K562 (cell line): ENCODE results near the gene TUT4. TPM values are rescaled to one million over a fixed set of nuclear protein-coding genes. Genes with fewer than 3 reads are reported as not detected.

Experiments used
- ATAC-seq: fragments of 200-7000 bp; cut with Tn5 transposase; 3 replicates; pipeline ENCODE4 v1.9.1; 2020; ENCODE audit warnings: moderate library complexity
- BruUV-seq: library from RNA; stranded (reverse); fragments of 400-500 nt; replicated peaks from 2 replicates; lab custom pipeline; 2021; lab: Mats Ljungman, UMichigan
- CTCF ChIA-PET: fragments of 300-600 bp; formaldehyde crosslinking; extraction: SDS; loops from one replicate; lab custom pipeline; 2021; ENCODE audit warnings: low intra/inter-chr PET ratio; lab: Yijun Ruan, JAX
- POLR2A ChIA-PET: fragments of 300-600, 350-650 bp; sonication (Branson Sonifier 250); formaldehyde crosslinking; extraction: SDS; loops from one replicate; lab custom pipeline; 2021; ENCODE audit warnings: antibody characterized with exemption, inconsistent platforms; lab: Yijun Ruan, JAX
- DNase-seq, 4 experiments: peaks; one replicate each; pipeline versions ENCODE4 v3.0.0 to v3.0.0-alpha.2; 2011 to 2018; ENCODE audit warnings: low spot score in 3 of 4, mixed read lengths in 3 of 4; ENCODE audit errors: extremely low read depth in 1 of 4
- FAIRE-seq: peaks from 2 replicates; lab custom pipeline; 2011; peaks lifted over from hg19 to GRCh38; lab: Jason Lieb, UNC
- H2AFZ ChIP-seq: 2 replicates; pipeline ENCODE4 v1.6.0; 2011; ENCODE audit warnings: low read depth, low read length, control low read depth, inconsistent platforms
- H3K27ac ChIP-seq: fragments of 200-600 bp; 3 replicates; pipeline ENCODE4 v1.8.0; 2011; ENCODE audit warnings: low read depth, mild to moderate bottlenecking, control low read depth, inconsistent platforms, low read length, moderate library complexity, mixed read lengths; ENCODE audit errors: extremely low read depth
- H3K27me3 ChIP-seq, 2 experiments: fragments of 300-600 bp in 1 of 2; 2 replicates in 1 of 2; 3 replicates in 1 of 2; pipeline versions ENCODE4 v1.6.0 to v1.8.0; 2011; ENCODE audit warnings: inconsistent platforms in 2 of 2, low read length in 2 of 2, mild to moderate bottlenecking in 1 of 2, mixed read lengths in 1 of 2, moderate library complexity in 1 of 2; ENCODE audit not compliant: control insufficient read depth in 2 of 2, insufficient read depth in 2 of 2
- H3K36me3 ChIP-seq: fragments of 300-600 bp; 3 replicates; pipeline ENCODE4 v1.8.0; 2011; ENCODE audit warnings: mild to moderate bottlenecking, low read length, inconsistent platforms; ENCODE audit not compliant: control insufficient read depth, insufficient read depth
- H3K4me1 ChIP-seq, 2 experiments: fragments of 200-600 bp in 1 of 2; replicated peaks in 1 of 2; 2 replicates in 1 of 2; 3 replicates in 1 of 2; pipeline versions ENCODE4 v1.5.1 to v1.8.0; 2011; ENCODE audit warnings: inconsistent platforms in 2 of 2, low read length in 2 of 2, mild to moderate bottlenecking in 1 of 2, mixed read lengths in 1 of 2, moderate library complexity in 1 of 2; ENCODE audit not compliant: control insufficient read depth in 2 of 2, insufficient read depth in 2 of 2
- H3K4me2 ChIP-seq: 2 replicates; pipeline ENCODE4 v1.6.1; 2011; ENCODE audit warnings: low read length, control low read depth, inconsistent platforms, mixed read lengths; ENCODE audit not compliant: insufficient read depth
- H3K4me3 ChIP-seq: fragments of 200-600 bp; sonication (generic), shearing (Covaris generic); 2 replicates; pipeline ENCODE4 v1.5.1; 2016; ENCODE audit warnings: control low read depth, inconsistent platforms
- H3K79me2 ChIP-seq: fragments of 200-600 bp; 3 replicates; pipeline ENCODE4 v1.8.0; 2011; ENCODE audit warnings: low read length, inconsistent platforms; ENCODE audit not compliant: control insufficient read depth, insufficient read depth
- H3K9ac ChIP-seq, 2 experiments: 2 replicates each; pipeline versions ENCODE4 v1.6.0 to v1.6.1; 2011; ENCODE audit warnings: low read depth in 2 of 2, low read length in 2 of 2, control low read depth in 1 of 2, inconsistent platforms in 1 of 2, mild to moderate bottlenecking in 1 of 2, mixed read lengths in 1 of 2; ENCODE audit not compliant: insufficient read depth in 1 of 2
- H3K9me1 ChIP-seq: one replicate; pipeline ENCODE4 v1.6.0; 2011; ENCODE audit warnings: inconsistent platforms, mild to moderate bottlenecking, low read length, moderate library complexity; ENCODE audit not compliant: control insufficient read depth, insufficient read depth
- H3K9me3 ChIP-seq: replicated peaks from 2 replicates; pipeline ENCODE4 v1.5.1; 2011; ENCODE audit warnings: low read depth, low read length, inconsistent platforms; ENCODE audit not compliant: control insufficient read depth, insufficient read depth
- H4K20me1 ChIP-seq: replicated peaks from 2 replicates; pipeline ENCODE4 v1.6.1; 2011; ENCODE audit warnings: low read length, inconsistent platforms, mixed read lengths; ENCODE audit not compliant: control insufficient read depth, insufficient read depth
- CEBPB ChIP-seq: fragments of 450-650 bp; IDR thresholded peaks from 2 replicates; pipeline ENCODE4 v1.6.1; 2016; ENCODE audit warnings: missing genetic modification characterization, missing compliant biosample characterization
- FOS ChIP-seq: IDR thresholded peaks from 3 replicates; pipeline ENCODE4 v1.6.1; 2011; ENCODE audit not compliant: insufficient read length; ENCODE audit errors: extremely low read depth
- GATAD2A ChIP-seq: fragments of 450-650 bp; IDR thresholded peaks from 2 replicates; pipeline ENCODE4 v1.6.1; 2017
- GTF2F1 ChIP-seq: IDR thresholded peaks from 2 replicates; pipeline ENCODE4 v1.6.1; 2011; ENCODE audit warnings: low read depth, low read length, improper control_type of control experiment
- NCOA1 ChIP-seq: fragments of 450-650 bp; IDR thresholded peaks from 2 replicates; pipeline ENCODE4 v1.6.1; 2016; ENCODE audit warnings: low read depth
- POU5F1 ChIP-seq: fragments of 150-350 bp; IDR thresholded peaks from 2 replicates; pipeline ENCODE4 v1.6.1; 2014; ENCODE audit warnings: borderline replicate concordance, low read length, low read depth, mild to moderate bottlenecking; ENCODE audit not compliant: partially characterized antibody
- RBM15 ChIP-seq: fragments of 200-400 bp; formaldehyde crosslinking; IDR thresholded peaks from 2 replicates; pipeline ENCODE4 v1.6.1; 2018; ENCODE audit warnings: mild to moderate bottlenecking, low read length, moderate library complexity; ENCODE audit not compliant: insufficient read depth
- SRSF3 ChIP-seq: fragments of 200-400 bp; formaldehyde crosslinking; IDR thresholded peaks from 2 replicates; pipeline ENCODE4 v1.6.1; 2016; ENCODE audit warnings: mild to moderate bottlenecking, low read length, moderate library complexity; ENCODE audit not compliant: insufficient read depth
- SUPT5H ChIP-seq: fragments of 450-650 bp; IDR thresholded peaks from 2 replicates; pipeline ENCODE4 v1.6.1; 2016
- TAF1 ChIP-seq: IDR thresholded peaks from 2 replicates; pipeline ENCODE4 v1.6.1; 2011; ENCODE audit warnings: mild to moderate bottlenecking, low read length, moderate library complexity; ENCODE audit not compliant: insufficient read depth, control insufficient read depth, severe bottlenecking; ENCODE audit errors: extremely low read depth
- ZNF134 ChIP-seq: fragments of 250-450 bp; sonication (Bioruptor Pico); conservative IDR thresholded peaks from 2 replicates; pipeline ENCODE4 v1.4.0; 2020
- ZNF184 ChIP-seq: sonication (generic); formaldehyde crosslinking; IDR thresholded peaks from 2 replicates; pipeline ENCODE4 v1.5.0; 2020; ENCODE audit warnings: missing genetic modification reagents
- ZNF232 ChIP-seq: sonication (generic); formaldehyde crosslinking; IDR thresholded peaks from 2 replicates; pipeline ENCODE4 v1.8.0; 2022; ENCODE audit warnings: mild to moderate bottlenecking, missing genetic modification reagents
- WGBS: fragments of 100-300 bp; shearing (Covaris generic); methylation state at CpG from one replicate; pipeline ENCODE4 v1.1.6; 2016; ENCODE audit warnings: low coverage, mixed read lengths; ENCODE audit not compliant: insufficient coverage; ENCODE audit errors: missing lambda C conversion rate; 5-methylcytosine and 5-hydroxymethylcytosine counted together
- in situ Hi-C: fragments of 300-500 bp; cut with MboI; formaldehyde crosslinking; loops from 4 replicates; pipeline ENCODE4 v1.15.0; 2018; ENCODE audit warnings: inconsistent platforms, mixed read lengths
- intact Hi-C: fragments of 100-400 bp; cut with micrococcal nuclease; formaldehyde crosslinking; loops from 2 replicates; pipeline ENCODE4 v1.14.2; 2022
- polyA plus RNA-seq, 8 experiments: library from polyadenylated mRNA; depleted of rRNA in 4 of 8; stranded (reverse) in 5 of 8; unstranded in 3 of 8; fragments of >200 nt; fragmentation: Nextera tagmentation in 2 of 8; fragmentation: Illumina TruSeq in 1 of 8; extraction: Ambion mirVana in 2 of 8; extraction: Trizol in 1 of 8; gene quantifications; 2 replicates each; pipeline versions ENCODE4 v1.2.1 to v1.2.3, GENCODE V29; 2011 to 2014; ENCODE audit warnings: inconsistent platforms in 1 of 8, missing spikeins in 1 of 8
- total RNA-seq, 7 experiments: library from RNA; depleted of rRNA in 6 of 7; stranded (reverse); fragments of >200 nt in 6 of 7; fragmentation: Illumina TruSeq in 2 of 7; extraction: Trizol in 2 of 7; gene quantifications; 2 replicates each; pipeline versions ENCODE4 v1.2.1 to v1.2.3, GENCODE V29; 2011 to 2021; ENCODE audit warnings: low replicate concordance in 1 of 7
- TF ChIP-seq, protein P1 (sequence below): sonication (generic); formaldehyde crosslinking; IDR thresholded peaks from 2 replicates; pipeline ENCODE4 v1.8.0; 2022; ENCODE audit warnings: mild to moderate bottlenecking, missing genetic modification reagents

TUT4 gene
- total and polyA plus RNA-seq, 9 of the 15 experiments (the other 6 are each of a cell fraction or from before 2014, with no cell fraction given), result 15.8 to 53.5 (median 36.7) TPM

DNA sequence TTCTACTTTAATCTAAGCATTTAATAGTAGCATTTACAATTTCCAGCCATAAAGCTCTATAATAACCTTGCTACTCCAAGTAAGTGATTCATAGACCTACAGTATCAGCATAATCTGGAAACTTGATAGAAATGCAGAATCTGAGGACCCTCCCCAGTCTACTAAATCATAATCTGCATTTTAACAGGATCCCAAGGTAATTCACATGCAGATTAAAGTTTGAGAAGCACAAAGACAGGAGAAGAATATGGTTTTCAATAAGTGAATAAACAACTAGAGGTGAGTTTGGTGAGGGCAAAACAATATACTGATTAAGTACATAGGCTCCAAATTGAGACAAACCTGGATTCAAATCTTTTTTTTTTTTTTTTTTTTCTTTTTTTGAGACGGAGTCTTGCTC lies 91.1 kb downstream of the TUT4 start:
- Histone ChIP-seq H3K79me2 (no peaks in the 10 kb centered on the region), H4K20me1 (no peaks in the 10 kb centered on the region), H3K4me1 (no peaks in the 10 kb centered on the region), H3K27me3 (no peaks in the 10 kb centered on the region), H3K36me3 (peaks cover 13% of the 10 kb centered on the region; the same call in 1 of the 3 replicates)
- BruUV-seq, result no TSS peak
- POLR2A ChIA-PET, result interaction anchor here (1.1 kb wide), 1 partner anchor 14 kb away, joined by 5 read pairs; no protein-coding TSS in a partner anchor
- no peak for FAIRE-seq
- DNase-seq, result no peak
- CTCF ChIA-PET, result no interaction called here
- TF ChIP-seq ZNF134 (CRISPR knock-in tag) (no peak), GATAD2A (no peak), TAF1 (no peak), FOS (no peak), CEBPB (no peak), SRSF3 (no peak)
- TF ChIP-seq, all 486 proteins: peak for 0
- ATAC-seq, result no peak
- WGBS, result no CpG with 5 or more reads among the region's 1 CpG
- Histone ChIP-seq H2AFZ (no peak overlapping the region), H3K4me3 (no peak overlapping the region), H3K27ac (no peak overlapping the region), H3K9ac (no peak overlapping the region), H3K9me1 (no peaks in the 10 kb centered on the region), H3K9me3 (no peaks in the 10 kb centered on the region), H3K4me2 (no peak overlapping the region)
- in situ Hi-C loops, result no loop called here
- intact Hi-C loops, result no loop called here

DNA sequence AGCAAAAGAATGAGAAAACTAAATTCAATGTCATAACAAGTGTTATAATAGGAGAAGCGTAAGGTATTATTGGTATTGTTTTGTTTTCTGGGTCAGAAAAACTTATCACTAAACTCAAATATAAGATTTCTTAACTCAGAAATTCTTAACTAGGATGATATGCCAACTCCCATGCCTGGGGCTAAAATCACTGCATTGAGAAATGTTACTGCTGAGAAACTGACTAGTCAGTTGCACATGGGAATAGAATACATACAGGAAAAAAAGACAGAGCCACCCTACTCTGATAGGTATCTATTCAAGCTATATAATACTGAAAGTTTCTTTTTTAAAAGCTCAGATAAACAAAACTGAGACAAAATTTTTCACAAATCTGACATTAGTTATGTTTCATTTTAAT lies 92.2 kb downstream of the TUT4 start:
- no peak overlapping the region for H2AFZ ChIP-seq
- no peaks in the 10 kb centered on the region for H3K9me1 ChIP-seq
- no peaks in the 10 kb centered on the region for H3K79me2 ChIP-seq
- no peaks in the 10 kb centered on the region for H3K9me3 ChIP-seq
- no peaks in the 10 kb centered on the region for H3K27me3 ChIP-seq
- BruUV-seq, result no TSS peak
- peaks cover 16% of the 10 kb centered on the region; the same call in 1 of the 3 replicates for H3K36me3 ChIP-seq
- no peaks in the 10 kb centered on the region for H3K4me1 ChIP-seq
- no peak for DNase-seq
- POLR2A ChIA-PET, result interaction anchor here (1.2 to 1.3 kb wide), 2 partner anchors 13 to 171 kb away, joined by 4 read pairs; no protein-coding TSS in a partner anchor
- FAIRE-seq, result no peak
- no peak overlapping the region for H3K27ac ChIP-seq
- H3K4me3 ChIP-seq, result no peak overlapping the region
- no peak overlapping the region for H3K4me2 ChIP-seq
- intact Hi-C loops, result no loop called here
- no peak overlapping the region for H3K9ac ChIP-seq
- ATAC-seq, result no peak
- no peaks in the 10 kb centered on the region for H4K20me1 ChIP-seq
- CTCF ChIA-PET, result no interaction called here
- in situ Hi-C loops, result no loop called here
- 92% methylated on average over 1 of the region's 1 CpG for WGBS
- TF ChIP-seq POU5F1 (no peak), RBM15 (no peak), ZNF232 (CRISPR knock-in tag) (no peak), GTF2F1 (no peak), SUPT5H (no peak), NCOA1 (no peak), ZNF184 (CRISPR knock-in tag) (no peak)
- TF ChIP-seq, protein P1, sequence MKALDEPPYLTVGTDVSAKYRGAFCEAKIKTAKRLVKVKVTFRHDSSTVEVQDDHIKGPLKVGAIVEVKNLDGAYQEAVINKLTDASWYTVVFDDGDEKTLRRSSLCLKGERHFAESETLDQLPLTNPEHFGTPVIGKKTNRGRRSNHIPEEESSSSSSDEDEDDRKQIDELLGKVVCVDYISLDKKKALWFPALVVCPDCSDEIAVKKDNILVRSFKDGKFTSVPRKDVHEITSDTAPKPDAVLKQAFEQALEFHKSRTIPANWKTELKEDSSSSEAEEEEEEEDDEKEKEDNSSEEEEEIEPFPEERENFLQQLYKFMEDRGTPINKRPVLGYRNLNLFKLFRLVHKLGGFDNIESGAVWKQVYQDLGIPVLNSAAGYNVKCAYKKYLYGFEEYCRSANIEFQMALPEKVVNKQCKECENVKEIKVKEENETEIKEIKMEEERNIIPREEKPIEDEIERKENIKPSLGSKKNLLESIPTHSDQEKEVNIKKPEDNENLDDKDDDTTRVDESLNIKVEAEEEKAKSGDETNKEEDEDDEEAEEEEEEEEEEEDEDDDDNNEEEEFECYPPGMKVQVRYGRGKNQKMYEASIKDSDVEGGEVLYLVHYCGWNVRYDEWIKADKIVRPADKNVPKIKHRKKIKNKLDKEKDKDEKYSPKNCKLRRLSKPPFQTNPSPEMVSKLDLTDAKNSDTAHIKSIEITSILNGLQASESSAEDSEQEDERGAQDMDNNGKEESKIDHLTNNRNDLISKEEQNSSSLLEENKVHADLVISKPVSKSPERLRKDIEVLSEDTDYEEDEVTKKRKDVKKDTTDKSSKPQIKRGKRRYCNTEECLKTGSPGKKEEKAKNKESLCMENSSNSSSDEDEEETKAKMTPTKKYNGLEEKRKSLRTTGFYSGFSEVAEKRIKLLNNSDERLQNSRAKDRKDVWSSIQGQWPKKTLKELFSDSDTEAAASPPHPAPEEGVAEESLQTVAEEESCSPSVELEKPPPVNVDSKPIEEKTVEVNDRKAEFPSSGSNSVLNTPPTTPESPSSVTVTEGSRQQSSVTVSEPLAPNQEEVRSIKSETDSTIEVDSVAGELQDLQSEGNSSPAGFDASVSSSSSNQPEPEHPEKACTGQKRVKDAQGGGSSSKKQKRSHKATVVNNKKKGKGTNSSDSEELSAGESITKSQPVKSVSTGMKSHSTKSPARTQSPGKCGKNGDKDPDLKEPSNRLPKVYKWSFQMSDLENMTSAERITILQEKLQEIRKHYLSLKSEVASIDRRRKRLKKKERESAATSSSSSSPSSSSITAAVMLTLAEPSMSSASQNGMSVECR (CRISPR knock-in tag), result no peak
